AG09309 (cell line): ENCODE results near the gene TPST1.

ENCODE experiments used
- DNase-seq: peaks from one replicate; pipeline ENCODE4 v3.0.0-alpha.2; 2010; ENCODE audit warnings: low read depth
- H3K4me3 ChIP-seq: 2 replicates; pipeline ENCODE4 v1.5.1; 2011; ENCODE audit warnings: mild to moderate bottlenecking, low read depth, low read length, moderate library complexity; ENCODE audit not compliant: control insufficient read depth
- TF ChIP-seq, protein P1 (sequence below): IDR thresholded peaks from 2 replicates; pipeline ENCODE4 v1.5.1; 2011; ENCODE audit warnings: mild to moderate bottlenecking, low read depth, low read length, inconsistent platforms; ENCODE audit not compliant: insufficient read depth, control insufficient read depth; ENCODE audit errors: missing control alignments

Gene TPST1

DNA sequence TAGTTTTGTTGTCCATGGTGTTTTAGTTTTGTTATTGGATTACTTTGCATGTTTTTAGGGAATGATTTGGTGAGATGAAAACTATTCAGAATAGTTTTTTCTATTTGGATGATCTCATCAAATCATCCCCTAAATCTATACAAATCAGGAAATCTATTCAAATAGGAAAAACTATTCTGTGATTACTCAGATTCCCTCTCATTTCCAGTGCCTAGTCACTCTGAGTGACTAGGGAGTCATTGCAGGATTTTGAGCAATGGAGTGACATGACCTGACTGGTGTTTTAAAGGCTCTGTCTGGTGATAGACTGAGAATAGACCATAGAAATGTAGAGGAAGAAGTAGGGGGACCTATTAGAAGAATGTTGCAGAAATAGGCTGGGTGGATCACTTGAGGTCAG is 72.4 kb downstream of the TPST1 start:
- no peak overlapping the region for H3K4me3 ChIP-seq
- DNase-seq: no peak
- TF ChIP-seq, protein P1, sequence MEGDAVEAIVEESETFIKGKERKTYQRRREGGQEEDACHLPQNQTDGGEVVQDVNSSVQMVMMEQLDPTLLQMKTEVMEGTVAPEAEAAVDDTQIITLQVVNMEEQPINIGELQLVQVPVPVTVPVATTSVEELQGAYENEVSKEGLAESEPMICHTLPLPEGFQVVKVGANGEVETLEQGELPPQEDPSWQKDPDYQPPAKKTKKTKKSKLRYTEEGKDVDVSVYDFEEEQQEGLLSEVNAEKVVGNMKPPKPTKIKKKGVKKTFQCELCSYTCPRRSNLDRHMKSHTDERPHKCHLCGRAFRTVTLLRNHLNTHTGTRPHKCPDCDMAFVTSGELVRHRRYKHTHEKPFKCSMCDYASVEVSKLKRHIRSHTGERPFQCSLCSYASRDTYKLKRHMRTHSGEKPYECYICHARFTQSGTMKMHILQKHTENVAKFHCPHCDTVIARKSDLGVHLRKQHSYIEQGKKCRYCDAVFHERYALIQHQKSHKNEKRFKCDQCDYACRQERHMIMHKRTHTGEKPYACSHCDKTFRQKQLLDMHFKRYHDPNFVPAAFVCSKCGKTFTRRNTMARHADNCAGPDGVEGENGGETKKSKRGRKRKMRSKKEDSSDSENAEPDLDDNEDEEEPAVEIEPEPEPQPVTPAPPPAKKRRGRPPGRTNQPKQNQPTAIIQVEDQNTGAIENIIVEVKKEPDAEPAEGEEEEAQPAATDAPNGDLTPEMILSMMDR: no peak

GRCh38 chr7:66279912-66280311 is 74.8 kb downstream of the TPST1 start:
- DNase-seq: no peak
- TF ChIP-seq, protein P1: no peak
- H3K4me3 ChIP-seq: no peak overlapping the region

DNA sequence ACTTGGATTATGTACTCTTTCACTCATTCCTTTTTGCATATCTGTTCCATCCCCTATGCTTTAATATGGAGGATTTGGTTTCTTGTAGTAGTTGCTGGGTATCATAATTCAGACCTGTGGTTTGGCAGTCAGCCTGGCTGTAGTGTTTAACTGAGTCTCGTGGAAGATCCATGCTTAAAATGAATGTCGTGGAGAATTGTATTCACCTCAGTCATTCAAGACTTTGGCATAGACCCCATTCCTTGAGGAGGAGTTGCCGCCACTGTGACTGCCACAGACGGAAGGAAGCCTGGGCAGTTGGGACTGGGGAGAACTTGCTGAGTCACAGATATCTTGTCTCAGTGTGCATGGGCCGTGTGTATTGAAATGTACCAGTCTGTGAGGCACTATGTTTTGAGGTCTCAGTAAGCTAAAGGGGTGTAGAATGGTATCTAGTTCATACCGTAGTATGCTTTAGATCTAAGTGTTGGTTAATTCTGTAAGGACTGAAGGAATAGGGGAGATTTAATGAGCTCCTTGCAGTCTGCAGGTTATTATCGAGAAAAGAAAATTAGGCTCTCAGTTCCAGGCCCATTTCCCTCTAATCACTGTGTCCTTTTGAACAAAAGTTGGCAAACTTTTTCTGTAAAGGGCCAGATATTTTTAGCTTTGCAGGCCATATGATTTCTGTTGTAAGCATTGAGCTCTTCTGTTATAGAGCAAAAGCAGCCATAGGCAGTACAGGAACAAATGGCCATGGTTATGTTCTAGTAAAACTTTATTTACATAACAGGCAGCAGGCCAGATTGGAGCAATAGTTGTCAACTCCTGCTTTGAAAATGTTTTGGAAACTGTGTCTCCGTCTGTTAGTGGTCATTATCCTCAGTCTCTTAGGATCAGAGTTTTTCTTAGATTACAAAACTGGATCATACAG is 76.8 kb downstream of the TPST1 start:
- H3K4me3 ChIP-seq: no peak overlapping the region
- DNase-seq: peak; percentile 94
- TF ChIP-seq, protein P1: no peak

DNA sequence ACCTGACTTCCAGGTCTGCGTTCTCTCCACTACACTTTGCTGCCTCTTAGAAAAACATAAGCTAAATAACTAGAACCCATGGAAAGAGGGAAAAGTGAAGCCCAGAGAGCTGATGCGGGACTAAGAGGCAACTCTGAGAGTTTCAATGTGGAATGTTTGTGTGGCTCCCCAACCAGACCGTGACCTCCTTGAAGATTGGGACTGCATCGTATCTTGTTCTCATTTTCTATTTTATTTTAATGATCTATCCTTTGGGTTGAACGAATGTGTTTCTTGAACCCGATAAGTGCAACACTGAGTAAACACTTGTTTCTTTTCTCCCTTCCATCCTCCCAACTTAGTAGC is 77.4 kb downstream of the TPST1 start:
- H3K4me3 ChIP-seq: no peak overlapping the region
- DNase-seq: no peak
- TF ChIP-seq, protein P1: no peak

GRCh38 chr7:66283003-66283920 is 78.1 kb downstream of the TPST1 start:
- H3K4me3 ChIP-seq: no peak overlapping the region
- DNase-seq: peak; percentile 46
- TF ChIP-seq, protein P1: no peak

DNA sequence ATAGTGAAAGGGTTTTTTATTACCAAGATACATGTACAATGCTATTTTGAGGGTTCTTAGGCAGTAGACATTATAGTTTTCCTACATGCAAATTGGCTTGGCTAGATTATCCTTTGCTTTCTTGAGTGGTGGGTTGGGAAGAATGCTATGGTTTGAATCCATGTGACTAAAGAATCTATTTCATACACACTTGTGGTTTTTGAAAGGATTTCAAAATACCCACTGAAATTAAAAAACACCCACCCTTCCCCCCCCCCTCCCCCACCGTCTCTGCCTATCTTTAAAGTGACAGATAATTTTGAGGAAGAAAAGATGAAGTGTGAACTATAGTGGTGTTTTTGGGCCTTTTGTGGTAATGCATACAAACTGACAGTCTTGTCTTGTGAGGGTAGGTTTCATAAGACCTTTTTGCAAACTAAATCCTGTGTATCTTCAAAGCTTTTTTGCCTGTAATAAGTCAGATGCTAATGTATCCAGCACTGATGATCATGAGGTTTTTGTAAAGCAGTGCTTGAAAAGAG is 90.9 kb downstream of the TPST1 start:
- DNase-seq: peak; percentile 52
- TF ChIP-seq, protein P1: no peak
- H3K4me3 ChIP-seq: no peak overlapping the region
